ENCODE results near the gene CHD2.
"Not testable (repeated sequence)": the region's sequence is repeated elsewhere in the genome, so short reads cannot be mapped to it uniquely, and the experiment has no call there.

Gene CHD2

DNA sequence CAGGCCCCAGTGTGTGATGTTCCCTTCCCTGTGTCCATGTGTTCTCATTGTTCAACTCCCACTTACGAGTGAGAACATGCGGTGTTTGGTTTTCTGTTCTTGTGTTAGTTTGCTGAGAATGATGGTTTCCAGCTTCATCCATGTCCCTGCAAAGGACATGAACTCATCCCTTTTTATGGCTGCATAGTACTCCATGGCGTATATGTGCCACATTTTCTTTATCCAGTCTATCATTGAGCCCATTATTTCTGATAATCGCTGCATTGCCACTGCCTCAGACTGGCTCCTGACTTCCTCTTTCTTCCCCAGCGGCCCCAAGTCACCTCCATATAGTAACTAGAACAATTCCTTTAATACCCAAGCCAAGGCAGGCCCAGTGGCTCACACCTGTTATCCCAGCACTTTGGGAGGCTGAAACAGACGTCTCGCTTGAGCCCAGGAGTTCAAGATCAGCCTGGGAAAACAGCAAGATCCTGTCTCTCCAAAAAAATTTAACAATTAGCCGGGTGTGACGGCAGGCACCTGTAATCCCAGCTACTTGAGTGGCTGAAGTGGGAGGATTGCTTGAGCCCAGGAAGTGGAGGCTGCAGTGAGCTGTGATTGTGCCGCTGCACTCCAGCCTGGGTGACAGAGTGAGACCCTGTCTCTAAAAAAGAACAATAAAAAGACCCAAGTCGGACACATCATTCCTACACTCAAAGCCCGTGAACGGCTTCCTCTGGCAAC, 139.6 kb downstream of the CHD2 start:
- not testable (repeated sequence) for H3K4me3 ChIP-seq (ENCODE audit: low read length); DNase-seq (ENCODE audit: low read depth, low spot score)

DNA sequence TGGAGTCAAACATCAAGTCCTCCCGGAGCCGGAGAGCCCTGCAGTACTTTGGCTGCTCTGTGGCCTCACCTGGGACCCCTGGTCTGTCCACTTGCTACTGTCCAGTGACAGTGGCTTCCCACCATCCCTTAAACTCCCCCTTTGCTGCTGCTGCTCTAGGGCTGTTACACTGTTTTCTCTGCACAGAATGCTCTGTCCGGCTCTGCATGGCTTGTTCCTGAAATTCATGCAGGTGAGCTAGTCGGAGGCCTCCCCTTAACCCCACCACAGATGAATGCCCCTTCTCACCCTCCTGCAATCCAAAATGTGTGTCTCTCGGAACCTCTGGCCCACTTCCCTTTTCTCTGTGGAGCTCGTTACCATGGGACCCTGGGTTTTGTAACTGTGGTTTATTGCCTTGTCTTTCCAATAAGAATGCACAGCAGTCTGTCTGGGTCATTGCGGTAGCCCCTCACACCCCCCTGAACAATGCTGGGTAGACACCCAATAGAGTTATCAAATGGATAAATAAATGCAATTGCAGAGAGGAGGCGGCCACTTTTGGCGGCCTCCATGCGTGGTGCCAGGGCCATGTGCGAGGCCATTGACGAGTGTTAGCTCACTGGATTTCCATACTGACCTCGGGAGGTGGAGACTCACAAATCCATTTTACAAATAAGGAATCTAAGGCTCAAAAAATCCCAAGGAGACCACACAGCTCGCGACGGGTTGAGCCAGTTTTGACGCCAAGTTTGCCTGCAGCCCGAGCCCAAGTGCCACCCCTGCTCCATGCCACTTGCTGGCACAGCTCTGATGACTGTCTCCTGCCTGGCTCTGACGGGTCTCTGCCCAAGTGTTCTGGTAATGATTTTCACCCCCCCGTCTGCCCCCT, 140.4 kb downstream of the CHD2 start:
- H3K4me3 ChIP-seq (ENCODE audit: low read length) = no peak overlapping the region
- no peak for DNase-seq (ENCODE audit: low read depth, low spot score)

DNA sequence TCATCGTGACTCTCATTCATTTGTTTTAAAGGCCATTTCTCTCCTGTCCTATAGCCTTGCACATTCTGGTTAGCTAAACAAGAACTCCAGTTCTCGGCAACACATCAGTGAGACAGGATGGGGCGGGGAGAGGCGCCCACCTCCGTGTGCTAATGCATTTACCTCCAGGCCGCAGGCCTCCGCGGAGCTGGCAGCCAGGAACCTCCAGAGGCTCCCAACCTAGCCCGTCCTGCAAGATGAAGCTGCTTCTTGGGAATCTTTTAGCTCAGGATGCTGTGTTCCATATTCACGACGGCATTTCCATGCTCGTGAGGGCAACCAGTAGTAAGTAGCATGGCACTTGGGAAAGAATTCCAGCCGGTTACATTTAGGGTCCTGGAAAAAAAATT, 141.0 kb downstream of the CHD2 start:
- DNase-seq (ENCODE audit: low read depth, low spot score) = no peak
- no peak overlapping the region for H3K4me3 ChIP-seq (ENCODE audit: low read length)

DNA sequence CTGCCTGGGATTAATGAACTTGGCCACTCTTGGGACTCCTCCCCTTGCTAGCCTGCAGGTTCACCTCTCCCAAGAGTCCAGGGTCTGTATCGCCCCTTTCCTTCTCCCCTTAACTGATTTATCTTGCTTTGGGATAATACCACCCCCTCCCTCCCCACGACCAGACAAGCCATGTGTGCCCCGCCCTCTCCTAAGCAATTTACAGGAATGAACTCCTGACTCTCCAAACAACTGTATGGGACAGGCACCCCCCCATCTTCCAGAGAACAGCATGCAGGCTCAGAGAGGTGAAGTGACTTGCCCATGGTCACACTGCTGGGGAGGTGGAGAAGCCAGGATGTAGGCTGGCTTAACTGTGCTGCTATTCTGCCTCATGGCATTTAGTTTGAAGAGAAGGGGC, 142.1 kb downstream of the CHD2 start:
- DNase-seq (ENCODE audit: low read depth, low spot score) = no peak
- no peak overlapping the region for H3K4me3 ChIP-seq (ENCODE audit: low read length)

DNA sequence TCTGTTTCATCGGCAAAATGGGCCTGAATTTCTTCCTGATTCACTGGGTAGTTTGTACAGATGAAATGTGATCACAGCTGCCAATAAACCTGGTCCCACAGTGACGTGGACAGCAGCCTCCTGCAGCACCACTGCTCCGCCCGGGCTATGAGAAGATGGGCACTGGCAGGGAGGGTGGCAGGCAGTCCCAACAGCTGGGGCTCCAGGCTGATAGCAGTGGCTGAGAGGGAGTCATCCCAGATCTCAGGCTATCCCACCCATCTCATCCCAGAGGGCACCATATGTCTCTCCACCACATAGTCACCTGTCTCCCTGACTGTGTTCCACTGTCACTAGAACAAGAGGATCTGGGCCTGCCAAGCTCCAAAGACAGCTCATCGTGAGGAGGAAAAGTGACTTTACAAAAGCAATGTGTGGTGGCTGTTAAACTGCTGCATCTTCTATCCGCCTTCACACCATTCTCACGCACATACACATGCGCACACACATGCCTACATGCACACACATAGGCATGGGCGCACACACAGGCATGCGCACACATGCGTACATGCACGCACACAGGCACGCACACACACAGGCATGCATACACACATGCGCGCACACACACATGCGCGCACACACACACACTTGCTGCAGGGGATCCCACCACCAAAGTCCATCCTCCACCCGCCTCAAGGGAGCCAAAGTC, 142.7 kb downstream of the CHD2 start:
- no peak overlapping the region for H3K4me3 ChIP-seq (ENCODE audit: low read length)
- no peak for DNase-seq (ENCODE audit: low read depth, low spot score)

DNA sequence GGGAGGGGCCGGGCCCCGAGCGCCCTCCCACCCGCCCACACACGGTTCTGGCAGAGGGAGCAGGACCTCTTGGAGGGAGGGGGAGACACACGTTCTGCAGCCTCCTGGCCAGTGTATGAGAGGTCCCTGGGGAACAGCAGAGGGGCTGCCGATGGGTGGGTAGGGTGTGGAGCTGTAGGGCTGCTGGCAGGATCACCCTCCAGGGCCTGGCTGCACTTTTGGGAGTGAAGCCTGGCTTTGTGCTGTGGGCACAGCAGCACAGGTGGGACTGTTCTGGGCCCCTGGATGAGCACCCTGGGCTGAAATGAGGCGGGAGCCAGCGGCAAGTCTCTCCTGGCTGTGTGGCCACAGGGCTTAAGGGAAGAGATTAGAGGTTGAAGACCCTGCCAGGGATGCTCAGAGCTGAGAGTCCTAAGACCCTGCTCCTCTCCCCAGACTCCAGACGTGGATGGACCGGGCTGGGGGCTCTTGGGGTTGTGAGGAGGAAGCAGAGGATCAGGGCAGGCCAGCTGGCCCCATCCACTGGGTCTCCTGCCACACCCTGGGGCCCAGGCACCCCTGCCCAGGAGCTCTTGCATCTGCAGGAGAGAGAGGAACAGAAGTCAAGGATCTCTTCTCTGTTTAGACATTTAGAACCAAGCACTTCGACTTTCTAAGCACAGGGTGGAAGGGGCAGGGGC, 143.6 kb downstream of the CHD2 start:
- no peak overlapping the region for H3K4me3 ChIP-seq (ENCODE audit: low read length)
- no peak for DNase-seq (ENCODE audit: low read depth, low spot score)

DNA sequence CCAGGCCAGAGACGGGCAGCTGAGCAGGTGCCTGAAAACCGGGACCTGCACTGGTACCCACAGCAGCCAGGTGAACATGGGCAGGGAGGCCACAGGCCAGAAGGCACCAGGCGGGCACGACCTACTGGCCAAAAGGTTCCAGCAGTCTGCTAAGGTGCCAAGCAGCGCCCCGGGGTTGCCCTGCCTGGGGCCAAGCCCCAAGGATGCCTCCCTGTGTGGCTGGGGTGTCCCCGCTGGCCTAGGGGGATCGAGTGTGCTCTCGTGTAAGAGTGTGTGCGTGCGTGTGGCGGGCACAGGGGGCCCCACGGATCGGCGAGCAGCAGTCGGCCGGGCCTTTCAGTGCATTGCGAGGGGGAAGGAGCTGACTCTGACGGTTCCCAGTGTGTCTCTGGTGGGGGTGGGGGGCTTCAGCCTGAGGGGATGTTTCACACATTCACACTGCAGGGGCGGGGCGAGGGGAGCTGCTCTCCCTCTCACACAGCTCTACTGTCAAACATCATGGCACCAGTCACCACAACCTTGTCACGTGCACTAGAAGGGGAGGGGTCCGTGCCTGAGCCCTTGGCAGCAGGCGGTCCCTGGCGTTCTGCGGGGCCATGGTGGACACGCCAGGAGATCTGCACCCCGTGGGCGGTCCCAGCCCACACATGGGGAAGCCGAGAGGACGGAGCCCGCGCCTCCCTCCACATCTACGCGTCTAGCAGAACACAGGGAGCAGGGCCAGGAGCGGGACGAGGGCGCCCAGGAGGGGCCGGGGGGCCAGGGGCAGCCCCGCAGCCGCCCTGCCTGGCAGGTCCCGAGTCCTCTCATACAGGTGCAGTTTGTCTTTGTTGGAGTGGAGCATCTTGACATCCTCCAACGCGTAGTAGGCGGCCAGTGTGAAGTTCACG, 144.4 kb downstream of the CHD2 start:
- H3K4me3 ChIP-seq (ENCODE audit: low read length) = no peak overlapping the region
- no peak for DNase-seq (ENCODE audit: low read depth, low spot score)

DNA sequence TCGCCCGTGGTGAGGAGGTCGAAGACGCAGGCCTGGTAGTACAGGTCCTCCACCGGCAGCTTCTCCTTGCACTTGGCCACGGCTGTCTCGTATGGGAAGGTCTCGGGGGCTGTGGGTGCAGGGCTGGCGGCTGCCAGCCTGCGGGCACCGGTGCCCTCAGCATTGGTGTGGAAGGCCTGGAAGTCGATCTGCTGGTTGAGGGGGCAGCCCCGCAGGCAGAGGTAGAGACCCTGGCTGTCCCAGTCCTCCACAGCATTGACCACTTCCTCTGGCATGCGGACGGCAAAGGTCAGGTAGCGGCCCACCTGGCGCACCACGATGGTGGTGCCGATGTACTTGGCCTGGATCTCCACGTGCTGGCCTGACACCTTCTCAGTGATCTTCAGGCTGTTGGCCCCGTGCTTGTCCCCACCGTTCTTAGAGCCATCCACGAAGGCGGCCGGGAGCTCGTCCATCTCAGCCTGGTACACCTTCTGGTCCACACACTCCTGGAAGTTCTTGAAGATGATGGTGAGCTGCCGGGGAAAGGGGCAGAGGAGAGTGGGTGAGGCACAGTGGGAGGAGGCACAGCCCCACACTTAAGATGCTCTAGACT, 145.2 kb downstream of the CHD2 start:
- DNase-seq (ENCODE audit: low read depth, low spot score) = no peak
- no peak overlapping the region for H3K4me3 ChIP-seq (ENCODE audit: low read length)

DNA sequence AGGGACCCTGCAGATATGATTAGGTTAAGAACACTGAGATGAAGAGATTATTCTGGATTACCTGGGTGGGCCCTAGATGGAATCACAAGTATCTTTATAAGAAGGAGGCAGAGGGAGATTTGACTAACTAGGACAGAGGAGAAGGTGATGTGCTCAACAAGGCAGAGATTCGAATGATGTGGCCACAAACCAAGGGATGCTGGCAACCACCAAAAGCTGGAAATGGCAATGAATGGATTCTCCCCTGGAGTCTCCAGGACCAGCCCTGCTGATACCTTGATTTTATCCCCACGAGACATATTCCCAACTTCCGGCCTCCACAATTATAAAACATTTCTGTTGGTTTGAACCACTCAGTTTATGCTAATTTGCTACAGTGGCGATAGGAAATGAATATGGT, 146.0 kb downstream of the CHD2 start:
- H3K4me3 ChIP-seq (ENCODE audit: low read length) = no peak overlapping the region
- DNase-seq (ENCODE audit: low read depth, low spot score) = no peak

DNA sequence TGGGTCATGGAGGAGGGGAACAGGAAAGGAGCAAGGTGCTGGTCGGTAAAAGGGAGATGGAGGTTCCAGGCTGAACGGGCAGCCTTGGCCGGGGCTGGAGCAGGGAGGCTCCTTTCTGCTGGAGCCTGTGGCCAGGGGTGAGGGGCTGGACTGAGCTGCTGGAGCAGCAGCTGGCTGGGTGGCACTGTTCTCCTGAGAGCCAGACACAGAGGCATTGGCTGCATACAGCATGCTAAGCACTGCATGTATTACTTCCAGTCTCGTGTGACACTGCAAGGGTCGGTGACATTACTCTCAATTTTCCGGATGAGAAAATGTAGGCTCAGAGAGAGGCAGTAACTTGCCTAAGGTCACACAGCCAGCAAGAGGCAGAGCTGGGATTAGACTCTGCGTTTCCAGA, 146.6 kb downstream of the CHD2 start:
- DNase-seq (ENCODE audit: low read depth, low spot score) = no peak
- H3K4me3 ChIP-seq (ENCODE audit: low read length) = no peak overlapping the region

DNA sequence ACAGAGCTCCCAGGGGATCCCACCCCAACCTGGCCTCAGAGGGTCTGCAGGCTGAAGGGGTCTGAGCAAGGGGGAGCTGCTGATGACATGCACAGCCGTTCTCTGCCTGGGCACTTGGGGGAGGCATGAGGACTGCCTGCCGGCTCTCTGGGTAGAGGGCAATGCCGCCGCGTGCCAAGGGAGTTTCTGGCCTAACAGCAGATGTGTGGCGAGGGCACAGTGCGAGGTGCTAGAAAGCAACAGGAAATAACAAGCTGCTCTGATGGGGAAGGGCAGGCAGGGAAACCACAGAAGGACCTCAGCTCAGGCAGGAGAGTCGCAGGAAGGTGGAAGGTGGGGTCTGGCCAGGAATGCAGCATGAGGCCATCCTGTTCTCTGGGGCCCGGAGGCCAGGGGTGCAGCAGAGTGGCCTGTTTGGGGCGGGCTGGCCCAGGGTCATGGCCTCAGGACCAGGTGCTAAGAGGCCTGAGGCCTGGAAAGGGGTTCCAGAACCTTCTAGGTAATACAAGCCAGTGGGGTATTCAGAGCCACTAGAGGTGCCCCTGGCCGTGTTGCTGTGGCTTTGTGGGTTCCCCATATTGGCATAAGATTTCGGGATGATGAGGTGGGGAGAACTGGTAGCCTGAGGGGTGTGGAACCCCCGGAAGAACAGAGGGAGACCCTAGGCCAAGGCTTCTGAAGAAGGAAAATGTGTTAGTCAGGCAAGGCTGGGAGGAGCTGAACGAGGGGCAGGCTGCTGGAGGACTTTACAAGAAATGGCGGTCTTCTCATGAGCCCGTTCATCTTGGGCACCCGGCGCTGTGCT, 147.7 kb downstream of the CHD2 start:
- H3K4me3 ChIP-seq (ENCODE audit: low read length) = no peak overlapping the region

DNA sequence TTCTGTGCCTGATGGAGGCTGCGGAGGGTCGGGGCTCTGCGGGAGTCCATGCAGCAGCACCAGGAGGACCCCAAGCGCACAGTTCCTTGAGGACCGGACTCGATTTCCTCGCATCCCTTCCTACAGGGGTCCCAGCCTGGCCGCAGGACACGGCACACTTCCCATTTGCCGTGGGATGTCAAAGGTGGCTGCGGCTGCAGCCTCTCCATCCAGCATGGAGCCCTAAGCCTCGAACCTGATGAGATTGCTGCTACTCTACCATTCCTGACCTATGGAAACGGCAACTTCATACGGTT, 148.2 kb downstream of the CHD2 start:
- DNase-seq (ENCODE audit: low read depth, low spot score) = no peak
- no peak overlapping the region for H3K4me3 ChIP-seq (ENCODE audit: low read length)

More for the DNA sequence above, 147.7 kb downstream of the CHD2 start:
- peak; percentile 26 for DNase-seq (ENCODE audit: low read depth, low spot score)

DNA sequence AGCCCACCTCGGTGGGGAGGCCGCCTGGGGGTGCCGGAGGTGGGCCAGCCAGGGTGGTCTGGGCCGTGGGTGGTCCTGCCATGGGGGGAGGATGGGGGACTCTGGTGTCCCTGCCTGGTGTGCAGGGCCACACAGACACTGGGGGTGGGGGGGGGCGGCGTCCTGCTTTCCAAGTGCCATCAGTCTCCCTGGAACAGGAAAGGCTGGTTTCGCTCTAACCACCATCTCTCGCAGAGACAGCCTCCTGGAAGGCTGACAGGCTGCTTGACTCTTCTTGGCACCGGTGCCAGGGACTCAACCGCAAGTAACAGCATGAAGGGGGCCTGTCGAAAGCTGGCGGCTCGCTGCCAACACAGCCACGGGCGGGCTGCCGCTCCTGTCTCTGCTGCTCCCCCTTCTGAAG, 148.6 kb downstream of the CHD2 start:
- peak; percentile 33 for DNase-seq (ENCODE audit: low read depth, low spot score)
- H3K4me3 ChIP-seq (ENCODE audit: low read length) = no peak overlapping the region

DNA sequence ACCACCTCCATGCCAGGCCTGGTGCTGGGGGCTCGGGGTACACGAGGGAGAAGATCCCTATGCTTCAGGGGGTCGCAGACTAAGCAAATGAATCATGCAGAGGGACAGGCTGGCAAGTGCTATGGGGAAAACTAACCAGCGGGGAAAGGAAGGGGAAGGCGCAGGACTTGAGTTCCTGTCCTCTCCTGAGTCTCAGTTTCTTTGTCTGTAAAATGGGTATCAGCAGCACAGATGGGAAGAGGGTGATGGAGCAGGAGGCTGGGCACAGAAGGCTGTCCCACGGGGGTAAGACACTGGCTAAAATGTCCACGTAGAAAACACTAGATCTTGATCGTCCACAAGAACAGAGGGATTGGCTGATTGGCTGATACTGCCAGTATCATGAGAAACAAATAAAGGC, 149.1 kb downstream of the CHD2 start:
- no peak for DNase-seq (ENCODE audit: low read depth, low spot score)
- H3K4me3 ChIP-seq (ENCODE audit: low read length) = no peak overlapping the region

DNA sequence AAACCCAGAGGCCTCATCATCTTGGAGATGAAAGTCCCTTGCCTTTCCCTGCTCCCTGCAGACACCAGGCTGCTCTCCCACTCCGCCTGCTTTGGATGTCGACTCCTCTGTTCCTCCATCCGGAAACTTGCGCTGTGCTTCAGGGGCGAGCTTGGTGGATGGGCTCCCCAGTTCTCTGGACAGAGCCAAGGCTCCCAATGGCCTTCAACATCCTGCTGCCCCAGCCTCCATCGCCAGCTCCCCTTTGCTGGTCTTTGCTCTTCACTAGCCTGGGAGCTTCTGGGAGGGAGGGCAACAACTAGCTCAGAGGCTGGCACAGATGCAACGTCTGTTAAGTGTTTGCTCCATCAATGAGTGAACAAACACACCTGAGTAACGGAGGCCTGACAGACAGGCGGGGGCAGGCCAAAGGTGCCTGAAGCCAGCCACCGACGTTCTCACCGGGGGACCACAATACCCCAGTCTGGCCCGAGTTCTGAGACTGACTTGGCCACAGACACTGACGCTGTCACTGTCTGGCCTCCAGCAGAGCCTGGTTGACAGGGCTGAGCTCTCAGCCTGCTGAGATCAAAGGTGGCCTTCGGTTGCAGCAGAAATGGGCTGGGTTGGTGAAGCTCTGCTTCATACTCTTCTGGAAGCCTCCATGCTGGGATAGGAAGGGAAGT, 149.9 kb downstream of the CHD2 start:
- DNase-seq (ENCODE audit: low read depth, low spot score) = no peak
- H3K4me3 ChIP-seq (ENCODE audit: low read length) = no peak overlapping the region

DNA sequence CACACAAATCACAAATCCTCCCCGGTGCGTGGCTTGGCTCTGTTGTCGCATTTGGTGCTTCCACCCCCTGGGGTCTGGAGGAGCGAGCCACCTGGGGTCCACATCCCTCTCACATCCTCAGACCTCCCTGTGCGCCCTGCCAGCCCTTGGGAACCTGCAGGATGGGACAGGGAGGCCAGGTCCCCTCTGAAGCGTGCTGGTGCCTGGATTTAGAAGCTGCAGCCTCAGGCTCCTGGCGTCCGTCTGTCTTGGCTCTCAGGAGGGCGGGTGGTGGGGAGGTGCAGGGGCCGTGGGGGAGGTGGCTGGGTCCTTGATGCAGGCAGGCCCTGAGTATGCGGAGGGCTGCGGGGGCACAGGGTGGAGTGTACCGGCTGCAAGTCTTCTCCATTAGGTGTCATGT, 150.5 kb downstream of the CHD2 start:
- H3K4me3 ChIP-seq (ENCODE audit: low read length) = no peak overlapping the region
- DNase-seq (ENCODE audit: low read depth, low spot score) = no peak
